HG03442 (cell line): ENCODE data around the gene RBP3.

ENCODE experiments used
- ATAC-seq: cut with Tn5 transposase; IDR thresholded peaks from one replicate; pipeline ENCODE4 v1.9.1; 2021; ENCODE audit warnings: mild to moderate bottlenecking, moderate library complexity; ENCODE audit not compliant: unreplicated experiment

Gene RBP3

GRCh38 chr10:47388879-47389278 is 40.7 kb downstream of the RBP3 start:
- ATAC-seq = no peak

- no peak for ATAC-seq
Measured at GRCh38 chr10:47389619-47390018, 41.5 kb downstream of the RBP3 start.

DNA sequence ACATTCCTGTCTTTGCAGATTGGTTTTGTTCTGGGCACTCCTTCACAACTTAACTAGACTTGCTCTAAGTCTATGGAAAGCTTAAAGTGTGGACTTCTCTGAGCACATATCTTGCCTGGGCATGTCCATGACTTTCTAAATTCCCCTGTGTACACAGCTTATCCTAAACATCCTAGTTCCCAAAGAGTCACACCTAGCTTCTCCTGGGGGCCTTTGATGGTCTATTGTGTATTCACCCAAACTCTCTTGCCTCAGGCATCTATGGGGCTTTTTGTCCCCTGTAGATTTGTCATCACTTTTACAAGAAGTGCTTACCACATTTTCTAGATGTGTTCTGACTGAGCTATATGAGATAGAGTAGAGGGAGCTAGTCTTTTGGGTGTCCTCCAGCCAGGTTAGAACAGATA is 48.2 kb downstream of the RBP3 start:
- ATAC-seq = no peak

- ATAC-seq = no peak
Measured at GRCh38 chr10:47397256-47397655, 49.1 kb downstream of the RBP3 start.

- ATAC-seq = no peak
Measured at GRCh38 chr10:47400251-47400650, 52.1 kb downstream of the RBP3 start.

- ATAC-seq = no peak
Measured at GRCh38 chr10:47400786-47401185, 52.6 kb downstream of the RBP3 start.

- no peak for ATAC-seq
Measured at GRCh38 chr10:47401210-47401609, 53.0 kb downstream of the RBP3 start.

DNA sequence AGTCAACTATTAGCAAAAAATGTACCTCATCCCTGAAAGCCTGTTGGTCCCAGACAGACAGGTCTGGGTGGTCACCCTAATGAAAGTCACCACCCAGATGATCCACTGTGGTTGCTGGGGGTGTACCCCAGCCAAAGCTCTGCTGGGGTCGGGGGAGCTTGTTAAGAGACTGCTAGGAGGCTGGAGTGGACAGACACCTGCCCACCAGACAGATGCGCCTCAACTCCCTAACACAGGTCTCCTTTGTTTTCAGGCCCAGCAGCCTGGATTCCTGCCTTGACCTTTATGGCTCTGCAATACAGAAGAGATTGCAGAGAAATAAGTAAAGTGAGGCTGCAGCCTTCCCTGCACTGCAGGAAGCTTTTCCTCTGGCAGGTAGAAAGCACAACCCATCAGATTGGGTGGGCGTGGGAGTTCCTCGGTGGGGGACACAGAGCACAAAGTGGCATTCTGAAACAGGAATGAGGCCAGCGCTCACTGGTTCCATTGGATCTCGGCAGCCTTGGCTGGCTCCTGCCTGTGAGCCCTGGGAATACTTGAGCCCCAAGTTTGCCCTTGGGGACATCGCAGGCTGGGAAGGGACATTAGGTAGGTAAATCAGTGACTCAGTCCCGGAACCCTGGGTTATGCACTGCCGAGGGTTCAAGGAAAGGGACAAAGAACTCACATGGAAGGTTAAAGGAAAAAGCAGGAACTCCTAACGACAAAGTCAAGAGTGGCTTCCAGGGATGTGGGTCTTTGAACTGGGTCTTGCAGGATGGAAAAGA is 53.9 kb downstream of the RBP3 start:
- no peak for ATAC-seq

- ATAC-seq = no peak
Measured at GRCh38 chr10:47402641-47403301, 54.6 kb downstream of the RBP3 start.

DNA sequence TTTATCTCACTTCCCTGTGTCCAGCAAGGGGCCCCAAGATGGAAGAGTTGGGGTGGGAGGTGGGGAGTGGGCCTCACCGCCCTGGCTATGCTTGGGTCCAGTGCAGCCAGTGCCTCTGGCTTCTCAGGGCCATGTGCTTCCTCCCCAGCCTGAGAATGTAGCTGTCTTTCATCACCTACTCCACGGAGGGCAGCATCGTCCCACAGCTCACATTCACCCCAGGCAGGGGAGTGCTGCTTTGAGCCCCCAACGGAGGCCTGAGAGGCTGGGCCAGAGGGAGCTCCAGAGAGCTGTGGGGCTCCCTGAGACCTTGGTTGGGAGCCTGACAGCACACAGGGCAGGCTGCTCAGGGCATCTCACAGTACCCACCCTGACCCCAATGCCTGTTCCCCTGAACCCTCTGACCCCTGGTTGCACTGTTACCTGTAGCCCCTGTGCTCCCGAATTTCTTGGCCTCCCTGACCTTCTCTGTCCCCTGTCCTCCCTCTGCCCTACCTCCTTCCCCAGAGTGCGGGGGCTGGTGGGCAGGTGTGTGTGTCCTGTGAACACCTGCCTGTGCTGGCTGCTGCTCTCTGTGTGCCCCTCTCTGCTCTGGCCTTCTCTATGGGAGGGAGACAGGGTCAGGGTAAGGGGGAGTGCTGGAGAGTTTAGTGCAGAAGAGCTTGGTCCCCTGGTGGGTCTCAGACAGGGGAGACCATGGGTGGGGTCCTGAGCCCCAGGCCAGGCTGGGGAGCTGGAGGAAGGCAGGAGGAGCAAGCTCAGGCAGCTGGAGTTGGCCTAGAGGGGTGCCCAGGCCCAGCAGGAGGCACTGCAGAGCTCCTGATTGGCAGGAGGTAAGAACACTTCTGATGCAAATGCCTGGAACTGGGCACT is 55.5 kb downstream of the RBP3 start:
- no peak for ATAC-seq

- no peak for ATAC-seq
Measured at GRCh38 chr10:47404446-47404845, 56.3 kb downstream of the RBP3 start.

DNA sequence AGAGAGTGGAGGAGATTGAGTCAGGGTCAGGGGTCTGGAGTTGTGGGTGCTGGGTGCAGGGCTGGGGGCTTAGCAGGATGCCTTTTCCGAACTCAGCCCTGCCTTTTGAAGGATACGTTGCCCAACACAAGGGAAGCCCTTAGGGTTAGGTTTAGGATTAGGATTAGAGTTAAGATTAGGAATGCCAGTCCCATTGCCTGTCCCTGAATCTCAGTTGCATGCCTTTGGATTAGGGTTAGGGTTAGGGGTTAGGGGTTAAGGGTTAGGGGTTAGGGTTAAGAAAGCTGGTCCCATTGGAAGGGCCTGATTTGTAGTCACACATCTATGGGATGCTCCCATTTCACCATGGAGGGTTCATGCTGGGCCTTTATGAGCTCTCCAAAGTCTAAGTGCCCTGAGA is 56.8 kb downstream of the RBP3 start:
- no peak for ATAC-seq

GRCh38 chr10:47405857-47406547 is 57.8 kb downstream of the RBP3 start:
- ATAC-seq = no peak

DNA sequence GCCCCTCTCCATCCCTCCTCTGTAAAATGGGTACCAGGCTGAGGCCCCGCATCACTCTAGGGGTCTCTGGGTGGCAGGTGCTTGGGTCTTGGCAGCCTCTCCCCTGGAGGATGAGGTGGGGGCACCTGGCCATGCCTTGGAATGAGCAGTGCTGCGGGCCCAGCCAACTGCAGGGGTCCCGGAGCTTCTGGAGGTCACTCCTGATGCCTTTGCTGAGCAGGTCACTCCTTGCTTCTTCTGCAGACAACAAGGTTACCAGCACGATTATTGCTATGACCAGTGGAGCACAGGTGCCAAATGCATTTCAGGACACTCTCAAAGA is 58.3 kb downstream of the RBP3 start:
- ATAC-seq = no peak

GRCh38 chr10:47406870-47407691 is 58.9 kb downstream of the RBP3 start:
- no peak for ATAC-seq
